Measurements from ENCODE around the gene OST4.

The OST4 gene

GRCh38 chr2:27033253-27033852, 38.1 kb downstream of the OST4 start:
- Histone ChIP-seq H3K4me3 (ENCODE audit: low read depth, low read length) (peak overlapping the region; percentile 100), H3K36me3 (replicated peaks) (peaks cover 35% of the 10 kb centered on the region), H3K27ac (peak overlapping the region; percentile 81), H3K27me3 (replicated peaks) (no peaks in the 10 kb centered on the region)
- DNase-seq: no peak
- TF ChIP-seq CTCF (IDR thresholded peaks at IDR 0.05; ENCODE audit: low read depth, low read length, missing control alignments): no peak
- in situ Hi-C loops (cut with HindIII; ENCODE audit: low pct_ligation_motif_present, low sequenced_read_pairs): no loop called here

- peak within 1 kb of the TSS; percentile 100 for H3K4me3 ChIP-seq (ENCODE audit: low read depth, low read length)
- peak; percentile 81 for DNase-seq
- H3K27ac ChIP-seq: peak within 1 kb of the TSS; percentile 81
- in situ Hi-C loops (cut with HindIII; ENCODE audit: low pct_ligation_motif_present, low sequenced_read_pairs): no loop called here
- no peaks in the 10 kb centered on the region for H3K27me3 ChIP-seq (replicated peaks)
- peaks cover 28% of the 10 kb centered on the region for H3K36me3 ChIP-seq (replicated peaks)
- TF ChIP-seq CTCF (IDR thresholded peaks at IDR 0.05; ENCODE audit: low read depth, low read length, missing control alignments): peak; percentile 14
Observed at GRCh38 chr2:27032495-27033252, 38.8 kb downstream of the OST4 start, which contains the start of gene TMEM214. TMEM214 (plus strand) TSS chr2:27032965; CDS start chr2:27033016, 51 bp downstream.

GRCh38 chr2:27029051-27029450, 42.4 kb downstream of the OST4 start:
- no peaks in the 10 kb centered on the region for H3K36me3 ChIP-seq (replicated peaks)
- no peak for DNase-seq
- no peak for TF ChIP-seq CTCF (IDR thresholded peaks at IDR 0.05; ENCODE audit: low read depth, low read length, missing control alignments)
- no peaks in the 10 kb centered on the region for H3K27me3 ChIP-seq (replicated peaks)
- H3K4me3 ChIP-seq (ENCODE audit: low read depth, low read length): no peak overlapping the region
- H3K27ac ChIP-seq: no peak overlapping the region
- in situ Hi-C loops (cut with HindIII; ENCODE audit: low pct_ligation_motif_present, low sequenced_read_pairs): no loop called here

- Histone ChIP-seq H3K27me3 (replicated peaks) (no peaks in the 10 kb centered on the region), H3K4me3 (ENCODE audit: low read depth, low read length) (no peak overlapping the region), H3K27ac (no peak overlapping the region), H3K36me3 (replicated peaks) (peaks cover 5% of the 10 kb centered on the region)
- no peak for DNase-seq
- in situ Hi-C loops (cut with HindIII; ENCODE audit: low pct_ligation_motif_present, low sequenced_read_pairs): no loop called here
- no peak for TF ChIP-seq CTCF (IDR thresholded peaks at IDR 0.05; ENCODE audit: low read depth, low read length, missing control alignments)
Observed at GRCh38 chr2:27027211-27027651, 44.2 kb downstream of the OST4 start.

- Histone ChIP-seq H3K36me3 (replicated peaks) (peaks cover 5% of the 10 kb centered on the region), H3K4me3 (ENCODE audit: low read depth, low read length) (no peak overlapping the region), H3K27ac (no peak overlapping the region), H3K27me3 (replicated peaks) (no peaks in the 10 kb centered on the region)
- no peak for DNase-seq
- TF ChIP-seq CTCF (IDR thresholded peaks at IDR 0.05; ENCODE audit: low read depth, low read length, missing control alignments): no peak
- in situ Hi-C loops (cut with HindIII; ENCODE audit: low pct_ligation_motif_present, low sequenced_read_pairs): no loop called here
Observed at GRCh38 chr2:27025861-27026851, 45.3 kb downstream of the OST4 start.

All from brain microvascular endothelial cell (primary cell).